Measurements from ENCODE around the gene KIAA0753. TPM values are rescaled to one million over a fixed set of nuclear protein-coding genes. Genes with fewer than 3 reads are reported as not detected.

Gene KIAA0753
- total and polyA plus RNA-seq, 10 of the 15 experiments (the other 5 are each of a cell fraction or from before 2014, with no cell fraction given), result 2.2 to 15.2 (median 7.7) TPM

DNA sequence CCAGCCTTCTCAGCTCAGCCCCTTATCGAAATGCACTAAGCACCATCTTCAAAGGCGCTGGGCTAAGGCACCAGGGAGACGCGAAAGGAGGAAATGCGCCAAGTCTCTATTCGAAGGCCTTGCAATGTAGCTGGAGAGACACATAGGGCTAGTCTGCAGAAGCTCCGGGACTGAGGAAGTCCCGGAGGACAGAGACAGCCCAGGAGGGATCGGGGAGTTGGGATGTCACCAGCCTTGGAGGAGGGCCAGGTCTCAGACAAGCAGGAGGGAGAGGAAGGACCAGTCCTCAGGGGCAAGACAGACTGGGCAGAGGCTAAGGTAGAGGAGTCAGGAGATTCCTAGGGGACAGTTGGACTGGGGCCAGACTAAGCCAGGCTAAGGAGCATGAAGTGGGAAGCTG is 19.6 kb upstream of the KIAA0753 start:
- Histone ChIP-seq H3K79me2 (ENCODE audit: control insufficient read depth, insufficient read depth, low read length) (no peaks in the 10 kb centered on the region), H3K36me3 (ENCODE audit: control insufficient read depth in 2 of 2, insufficient read depth in 2 of 2, low read length in 1 of 2) (no peaks in the 10 kb centered on the region; a peak in 1 of 4 replicates), H3K9me3 (replicated peaks; ENCODE audit: control insufficient read depth, insufficient read depth, low read length) (no peaks in the 10 kb centered on the region), H2AFZ (ENCODE audit: control insufficient read depth, low read depth, low read length) (no peak overlapping the region), H3K9ac (ENCODE audit: control insufficient read depth, insufficient read depth, low read length) (no peak overlapping the region), H3K4me1 (ENCODE audit: control insufficient read depth, insufficient read depth, low read length) (peaks cover 24% of the 10 kb centered on the region), H3K4me2 (ENCODE audit: control insufficient read depth, insufficient read depth) (peak overlapping the region; percentile 72), H3K27me3 (replicated peaks in 1 of 2; ENCODE audit: control insufficient read depth in 2 of 2, insufficient read depth in 2 of 2, low read length in 1 of 2) (no peaks in the 10 kb centered on the region), H4K20me1 (ENCODE audit: control insufficient read depth, insufficient read depth) (no peaks in the 10 kb centered on the region), H3K4me3 (no peak overlapping the region), H3K27ac (ENCODE audit: control insufficient read depth, insufficient read depth) (no peak overlapping the region)
- CTCF ChIA-PET, result interaction anchor here (1.1 kb wide), 1 partner anchor 25 kb away, joined by 3 read pairs; no protein-coding TSS in a partner anchor
- RAD21 ChIA-PET (ENCODE audit: unreplicated experiment), result interaction anchor here (0.6 to 1.2 kb wide), 2 partner anchors 189 to 376 kb away, joined by 3 read pairs; partner anchors contain the start of gene SLC16A13
- in situ Hi-C loops (cut with MboI) (no loop called here), intact Hi-C loops (cut with micrococcal nuclease; ENCODE audit: unreplicated experiment) (loop anchor here (10.0 kb wide), 1 partner anchor 95 kb away; the partner anchor contains the start of gene XAF1)
- FAIRE-seq (no peak), ATAC-seq (no peak), DNase-seq (ENCODE audit: low read depth, low spot score) (no peak)
- BruUV-seq (replicated peaks), result no TSS peak
- SMC1A ChIA-PET (ENCODE audit: uncharacterized antibody, unreplicated experiment), result interaction anchor here (0.6 to 1.1 kb wide), 3 partner anchors 184 to 526 kb away, joined by 3 read pairs; partner anchors contain the start of gene BCL6B
- TF ChIP-seq, protein P1, sequence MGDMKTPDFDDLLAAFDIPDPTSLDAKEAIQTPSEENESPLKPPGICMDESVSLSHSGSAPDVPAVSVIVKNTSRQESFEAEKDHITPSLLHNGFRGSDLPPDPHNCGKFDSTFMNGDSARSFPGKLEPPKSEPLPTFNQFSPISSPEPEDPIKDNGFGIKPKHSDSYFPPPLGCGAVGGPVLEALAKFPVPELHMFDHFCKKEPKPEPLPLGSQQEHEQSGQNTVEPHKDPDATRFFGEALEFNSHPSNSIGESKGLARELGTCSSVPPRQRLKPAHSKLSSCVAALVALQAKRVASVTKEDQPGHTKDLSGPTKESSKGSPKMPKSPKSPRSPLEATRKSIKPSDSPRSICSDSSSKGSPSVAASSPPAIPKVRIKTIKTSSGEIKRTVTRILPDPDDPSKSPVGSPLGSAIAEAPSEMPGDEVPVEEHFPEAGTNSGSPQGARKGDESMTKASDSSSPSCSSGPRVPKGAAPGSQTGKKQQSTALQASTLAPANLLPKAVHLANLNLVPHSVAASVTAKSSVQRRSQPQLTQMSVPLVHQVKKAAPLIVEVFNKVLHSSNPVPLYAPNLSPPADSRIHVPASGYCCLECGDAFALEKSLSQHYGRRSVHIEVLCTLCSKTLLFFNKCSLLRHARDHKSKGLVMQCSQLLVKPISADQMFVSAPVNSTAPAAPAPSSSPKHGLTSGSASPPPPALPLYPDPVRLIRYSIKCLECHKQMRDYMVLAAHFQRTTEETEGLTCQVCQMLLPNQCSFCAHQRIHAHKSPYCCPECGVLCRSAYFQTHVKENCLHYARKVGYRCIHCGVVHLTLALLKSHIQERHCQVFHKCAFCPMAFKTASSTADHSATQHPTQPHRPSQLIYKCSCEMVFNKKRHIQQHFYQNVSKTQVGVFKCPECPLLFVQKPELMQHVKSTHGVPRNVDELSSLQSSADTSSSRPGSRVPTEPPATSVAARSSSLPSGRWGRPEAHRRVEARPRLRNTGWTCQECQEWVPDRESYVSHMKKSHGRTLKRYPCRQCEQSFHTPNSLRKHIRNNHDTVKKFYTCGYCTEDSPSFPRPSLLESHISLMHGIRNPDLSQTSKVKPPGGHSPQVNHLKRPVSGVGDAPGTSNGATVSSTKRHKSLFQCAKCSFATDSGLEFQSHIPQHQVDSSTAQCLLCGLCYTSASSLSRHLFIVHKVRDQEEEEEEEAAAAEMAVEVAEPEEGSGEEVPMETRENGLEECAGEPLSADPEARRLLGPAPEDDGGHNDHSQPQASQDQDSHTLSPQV (IDR thresholded peaks at IDR 0.05), result no peak
- TF ChIP-seq SMAD5 (IDR thresholded peaks at IDR 0.05; ENCODE audit: low read depth) (no peak), EED (IDR thresholded peaks at IDR 0.05; ENCODE audit: low read depth) (no peak), MYB (IDR thresholded peaks at IDR 0.05; ENCODE audit: borderline replicate concordance, low read depth, low read length) (no peak), WRNIP1 (IDR thresholded peaks at IDR 0.05; ENCODE audit: borderline replicate concordance, low read depth, low read length) (no peak), EZH2 (IDR thresholded peaks at IDR 0.05; ENCODE audit: borderline replicate concordance, control insufficient read depth, low read depth, low read length) (no peak), NR2C2 (IDR thresholded peaks at IDR 0.05; ENCODE audit: borderline replicate concordance, control insufficient read depth, insufficient read length, low read depth) (no peak), IRF4 (IDR thresholded peaks at IDR 0.05; ENCODE audit: low read depth, low read length) (no peak), NBN (IDR thresholded peaks at IDR 0.05) (no peak), HDGF (IDR thresholded peaks at IDR 0.05) (no peak), KLF5 (IDR thresholded peaks at IDR 0.05; ENCODE audit: partially characterized antibody) (no peak)
- TF ChIP-seq, protein P2, sequence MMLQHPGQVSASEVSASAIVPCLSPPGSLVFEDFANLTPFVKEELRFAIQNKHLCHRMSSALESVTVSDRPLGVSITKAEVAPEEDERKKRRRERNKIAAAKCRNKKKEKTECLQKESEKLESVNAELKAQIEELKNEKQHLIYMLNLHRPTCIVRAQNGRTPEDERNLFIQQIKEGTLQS (IDR thresholded peaks at IDR 0.05; ENCODE audit: borderline replicate concordance, extremely low read depth, low read depth, low read length), result no peak
- TF ChIP-seq, protein P3, sequence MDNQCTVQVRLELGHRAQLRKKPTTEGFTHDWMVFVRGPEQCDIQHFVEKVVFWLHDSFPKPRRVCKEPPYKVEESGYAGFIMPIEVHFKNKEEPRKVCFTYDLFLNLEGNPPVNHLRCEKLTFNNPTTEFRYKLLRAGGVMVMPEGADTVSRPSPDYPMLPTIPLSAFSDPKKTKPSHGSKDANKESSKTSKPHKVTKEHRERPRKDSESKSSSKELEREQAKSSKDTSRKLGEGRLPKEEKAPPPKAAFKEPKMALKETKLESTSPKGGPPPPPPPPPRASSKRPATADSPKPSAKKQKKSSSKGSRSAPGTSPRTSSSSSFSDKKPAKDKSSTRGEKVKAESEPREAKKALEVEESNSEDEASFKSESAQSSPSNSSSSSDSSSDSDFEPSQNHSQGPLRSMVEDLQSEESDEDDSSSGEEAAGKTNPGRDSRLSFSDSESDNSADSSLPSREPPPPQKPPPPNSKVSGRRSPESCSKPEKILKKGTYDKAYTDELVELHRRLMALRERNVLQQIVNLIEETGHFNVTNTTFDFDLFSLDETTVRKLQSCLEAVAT (IDR thresholded peaks at IDR 0.05), result no peak
- 96% methylated on average over 9 of the region's 9 CpGs for WGBS (ENCODE audit: insufficient coverage, insufficient replicate concordance, low lambda C conversion rate, missing lambda C conversion rate)
- POLR2A ChIA-PET, result interaction anchor here (0.5 to 0.7 kb wide), 2 partner anchors 11 to 1202 kb away, joined by 3 to 4 read pairs; no protein-coding TSS in a partner anchor
